Mammary epithelial cell (primary cell): ENCODE measurements around the gene PLPP3.

ENCODE experiments used
- CTCF ChIP-seq, 2 donors: IDR thresholded peaks in 1 of 2; conservative IDR thresholded peaks in 1 of 2; 2 replicates each; pipeline ENCODE4 v1.5.1; 2011 to 2012; ENCODE audit warnings: inconsistent platforms in 2 of 2, low read length in 2 of 2, mild to moderate bottlenecking in 2 of 2, control low read depth in 1 of 2, low read depth in 1 of 2; ENCODE audit not compliant: insufficient read depth in 1 of 2; ENCODE audit errors: extremely low read depth in 1 of 2
- EZH2 ChIP-seq: IDR thresholded peaks from 2 replicates; pipeline ENCODE4 v1.6.1; 2012; ENCODE audit warnings: low read length, inconsistent platforms, borderline replicate concordance

GRCh38 chr1:56452027-56453011, 127.0 kb downstream of the PLPP3 start:
- TF ChIP-seq CTCF (conservative IDR thresholded peaks at IDR 0.05 in 1 of 2, IDR thresholded peaks at IDR 0.05 in 1 of 2; ENCODE audit: extremely low read depth in 1 of 2, insufficient read depth in 1 of 2, low read depth in 1 of 2, low read length in 2 of 2), result no peak
- no peak for TF ChIP-seq EZH2
